ENCODE results near the gene APOL5. TPM values are rescaled to one million over a fixed set of nuclear protein-coding genes. Genes with fewer than 3 reads are reported as not detected.

The APOL5 gene
- total RNA-seq, 2 experiments from 2014 or later = 0.67 to 1.8 TPM

DNA sequence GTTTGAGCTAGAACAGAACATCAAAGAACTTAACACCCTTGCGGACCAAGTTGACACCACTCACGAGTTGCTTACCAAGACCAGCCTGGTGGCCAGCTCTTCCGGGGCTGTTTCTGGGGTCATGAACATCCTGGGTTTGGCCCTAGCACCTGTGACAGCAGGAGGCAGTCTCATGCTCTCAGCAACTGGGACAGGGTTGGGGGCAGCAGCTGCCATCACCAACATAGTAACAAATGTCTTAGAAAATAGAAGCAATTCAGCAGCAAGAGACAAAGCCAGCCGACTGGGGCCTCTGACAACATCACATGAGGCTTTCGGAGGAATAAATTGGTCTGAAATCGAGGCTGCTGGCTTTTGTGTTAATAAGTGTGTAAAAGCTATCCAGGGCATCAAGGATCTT, 8.7 kb downstream of the APOL5 start:
- no peaks in the 10 kb centered on the region for H3K9me3 ChIP-seq (ENCODE audit: low read length)

DNA sequence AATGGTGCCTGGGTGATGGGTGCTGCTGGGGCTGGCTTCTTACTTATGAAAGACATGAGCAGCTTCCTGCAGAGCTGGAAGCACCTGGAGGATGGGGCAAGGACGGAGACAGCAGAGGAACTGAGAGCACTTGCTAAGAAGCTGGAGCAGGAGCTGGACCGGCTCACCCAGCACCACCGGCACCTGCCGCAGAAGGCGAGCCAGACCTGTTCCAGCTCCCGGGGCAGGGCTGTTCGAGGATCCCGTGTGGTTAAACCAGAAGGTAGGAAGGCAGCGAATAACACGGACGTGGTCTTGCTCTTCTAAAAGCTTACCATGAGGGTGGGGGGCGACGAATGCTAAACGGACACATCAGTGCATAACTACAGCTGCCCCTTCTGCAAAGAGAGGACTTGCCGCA, 9.3 kb downstream of the APOL5 start:
- Histone ChIP-seq H3K27ac (ENCODE audit: low read depth, low read length, poor library complexity, severe bottlenecking) (peak overlapping the region; percentile 91), H3K4me3 (ENCODE audit: low read depth, low read length, poor library complexity, severe bottlenecking) (peak overlapping the region; percentile 50), H3K4me1 (ENCODE audit: insufficient read depth, low read length, poor library complexity, severe bottlenecking) (peaks cover 64% of the 10 kb centered on the region), H3K36me3 (ENCODE audit: insufficient read depth, low read length) (no peaks in the 10 kb centered on the region), H2AFZ (ENCODE audit: low read length) (peak overlapping the region; percentile 77; the same call in 1 of the 2 replicates), H3K79me2 (ENCODE audit: insufficient read depth, low read depth, low read length) (peaks cover 6% of the 10 kb centered on the region; the same call in 1 of the 2 replicates), H3K9me3 (ENCODE audit: low read length) (no peaks in the 10 kb centered on the region), H3K9me2 (ENCODE audit: insufficient read depth, low read length) (no peaks in the 10 kb centered on the region), H3K4me2 (ENCODE audit: low read length) (peak overlapping the region; percentile 56), H4K20me1 (ENCODE audit: insufficient read depth, low read length) (no peaks in the 10 kb centered on the region)
- CTCF ChIA-PET (ENCODE audit: unreplicated experiment) = no interaction called here
- peak; percentile 75 for DNase-seq (ENCODE audit: low spot score)
- POLR2A ChIA-PET = interaction anchor here (0.9 to 1.5 kb wide), 5 partner anchors 14 to 292 kb away, joined by 3 to 4 read pairs (median 3); partner anchors contain the start of gene APOL6
- intact Hi-C loops (cut with micrococcal nuclease; ENCODE audit: unreplicated experiment) = loop anchor here (5.0 to 10.0 kb wide), 2 partner anchors 80 to 372 kb away; partner anchors contain the start of gene APOL6
- no TSS peak for BruUV-seq (replicated peaks)
- TF ChIP-seq EZH2phosphoT487 (IDR thresholded peaks at IDR 0.05; ENCODE audit: borderline replicate concordance, low read depth, low read length) = no peak
- TF ChIP-seq, protein P1, sequence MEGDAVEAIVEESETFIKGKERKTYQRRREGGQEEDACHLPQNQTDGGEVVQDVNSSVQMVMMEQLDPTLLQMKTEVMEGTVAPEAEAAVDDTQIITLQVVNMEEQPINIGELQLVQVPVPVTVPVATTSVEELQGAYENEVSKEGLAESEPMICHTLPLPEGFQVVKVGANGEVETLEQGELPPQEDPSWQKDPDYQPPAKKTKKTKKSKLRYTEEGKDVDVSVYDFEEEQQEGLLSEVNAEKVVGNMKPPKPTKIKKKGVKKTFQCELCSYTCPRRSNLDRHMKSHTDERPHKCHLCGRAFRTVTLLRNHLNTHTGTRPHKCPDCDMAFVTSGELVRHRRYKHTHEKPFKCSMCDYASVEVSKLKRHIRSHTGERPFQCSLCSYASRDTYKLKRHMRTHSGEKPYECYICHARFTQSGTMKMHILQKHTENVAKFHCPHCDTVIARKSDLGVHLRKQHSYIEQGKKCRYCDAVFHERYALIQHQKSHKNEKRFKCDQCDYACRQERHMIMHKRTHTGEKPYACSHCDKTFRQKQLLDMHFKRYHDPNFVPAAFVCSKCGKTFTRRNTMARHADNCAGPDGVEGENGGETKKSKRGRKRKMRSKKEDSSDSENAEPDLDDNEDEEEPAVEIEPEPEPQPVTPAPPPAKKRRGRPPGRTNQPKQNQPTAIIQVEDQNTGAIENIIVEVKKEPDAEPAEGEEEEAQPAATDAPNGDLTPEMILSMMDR (conservative IDR thresholded peaks at IDR 0.05; ENCODE audit: low read length) = no peak

More for the DNA sequence above, 8.7 kb downstream of the APOL5 start:
- H4K20me1 ChIP-seq (ENCODE audit: insufficient read depth, low read length) = no peaks in the 10 kb centered on the region
- DNase-seq (ENCODE audit: low spot score) = peak; percentile 74
- peak overlapping the region; percentile 77 for H2AFZ ChIP-seq (ENCODE audit: low read length)
- peak overlapping the region; percentile 50 for H3K4me3 ChIP-seq (ENCODE audit: low read depth, low read length, poor library complexity, severe bottlenecking)
- H3K27ac ChIP-seq (ENCODE audit: low read depth, low read length, poor library complexity, severe bottlenecking) = peak overlapping the region; percentile 91
- H3K4me1 ChIP-seq (ENCODE audit: insufficient read depth, low read length, poor library complexity, severe bottlenecking) = peaks cover 69% of the 10 kb centered on the region
- no TSS peak for BruUV-seq (replicated peaks)
- intact Hi-C loops (cut with micrococcal nuclease; ENCODE audit: unreplicated experiment) = loop anchor here (5.0 to 10.0 kb wide), 2 partner anchors 79 to 372 kb away; partner anchors contain the start of gene APOL6
- POLR2A ChIA-PET = interaction anchor here (0.9 to 1.5 kb wide), 5 partner anchors 14 to 292 kb away, joined by 3 to 4 read pairs (median 3); partner anchors contain the start of gene APOL6
- peak overlapping the region; percentile 56 for H3K4me2 ChIP-seq (ENCODE audit: low read length)
- no peaks in the 10 kb centered on the region for H3K36me3 ChIP-seq (ENCODE audit: insufficient read depth, low read length)
- CTCF ChIA-PET (ENCODE audit: unreplicated experiment) = interaction anchor here (1.0 kb wide), 1 partner anchor 13 kb away, joined by 5 read pairs; no protein-coding TSS in a partner anchor
- H3K9me2 ChIP-seq (ENCODE audit: insufficient read depth, low read length) = no peaks in the 10 kb centered on the region
- TF ChIP-seq EZH2phosphoT487 (IDR thresholded peaks at IDR 0.05; ENCODE audit: borderline replicate concordance, low read depth, low read length) = no peak
- TF ChIP-seq, protein P1 (conservative IDR thresholded peaks at IDR 0.05; ENCODE audit: low read length) = peak; percentile 66
- H3K79me2 ChIP-seq (ENCODE audit: insufficient read depth, low read depth, low read length) = peaks cover 6% of the 10 kb centered on the region; the same call in 1 of the 2 replicates

DNA sequence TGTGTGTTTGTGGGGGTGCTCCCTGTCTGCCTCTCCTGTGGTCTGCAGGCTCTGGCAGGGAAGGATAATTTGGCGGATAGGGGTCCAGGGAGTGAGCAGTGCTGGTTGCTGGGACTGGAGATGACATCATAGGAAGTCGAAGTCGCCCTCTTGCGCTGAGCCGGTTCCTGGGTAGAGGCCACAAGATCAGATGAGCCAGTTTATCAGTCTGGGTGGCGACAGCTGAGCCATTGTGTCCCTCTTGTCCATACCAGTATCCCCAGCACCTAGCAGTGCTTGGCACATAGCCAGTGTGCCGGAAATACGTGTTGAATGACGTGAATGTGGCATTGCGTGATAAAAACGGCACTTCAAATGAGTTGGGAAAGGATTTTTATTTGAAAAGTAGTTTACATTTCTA, 9.8 kb downstream of the APOL5 start:
- no peak for DNase-seq (ENCODE audit: low spot score)
- Histone ChIP-seq H3K4me3 (ENCODE audit: low read depth, low read length, poor library complexity, severe bottlenecking) (peak overlapping the region; percentile 50), H2AFZ (ENCODE audit: low read length) (peak overlapping the region; percentile 77; the same call in 1 of the 2 replicates), H3K79me2 (ENCODE audit: insufficient read depth, low read depth, low read length) (peaks cover 6% of the 10 kb centered on the region; the same call in 1 of the 2 replicates), H3K4me1 (ENCODE audit: insufficient read depth, low read length, poor library complexity, severe bottlenecking) (peaks cover 63% of the 10 kb centered on the region), H3K27ac (ENCODE audit: low read depth, low read length, poor library complexity, severe bottlenecking) (peak overlapping the region; percentile 91), H3K4me2 (ENCODE audit: low read length) (peak overlapping the region; percentile 56), H3K9me2 (ENCODE audit: insufficient read depth, low read length) (no peaks in the 10 kb centered on the region), H3K36me3 (ENCODE audit: insufficient read depth, low read length) (no peaks in the 10 kb centered on the region), H3K9me3 (ENCODE audit: low read length) (no peaks in the 10 kb centered on the region), H4K20me1 (ENCODE audit: insufficient read depth, low read length) (no peaks in the 10 kb centered on the region)
- CTCF ChIA-PET (ENCODE audit: unreplicated experiment) = no interaction called here
- POLR2A ChIA-PET = interaction anchor here (0.9 to 1.5 kb wide), 4 partner anchors 13 to 291 kb away, joined by 3 to 4 read pairs (median 3); no protein-coding TSS in a partner anchor
- BruUV-seq (replicated peaks) = no TSS peak
- TF ChIP-seq EZH2phosphoT487 (IDR thresholded peaks at IDR 0.05; ENCODE audit: borderline replicate concordance, low read depth, low read length) = no peak
- TF ChIP-seq, protein P1 (conservative IDR thresholded peaks at IDR 0.05; ENCODE audit: low read length) = no peak
- intact Hi-C loops (cut with micrococcal nuclease; ENCODE audit: unreplicated experiment) = loop anchor here (5.0 to 10.0 kb wide), 2 partner anchors 80 to 373 kb away; partner anchors contain the start of gene APOL6

Data from OCI-LY7 (cell line).